ENCODE measurements around the gene NDUFV3. TPM values are rescaled to one million over a fixed set of nuclear protein-coding genes. Genes with fewer than 3 reads are reported as not detected.

The NDUFV3 gene

GRCh38 chr21:42962380-42963007 lies 69.4 kb downstream of the NDUFV3 start:
- Histone ChIP-seq H2BK12ac (ENCODE audit: low read length) (no peak overlapping the region), H2BK5ac (ENCODE audit: low read length) (no peak overlapping the region), H3K4me1 (ENCODE audit: control insufficient read depth in 2 of 2, insufficient read depth in 1 of 2, low read depth in 1 of 2, low read length in 2 of 2) (peaks cover 0 to 2% of the 10 kb centered on the region in 2 donors), H3K9me3 (replicated peaks in 1 of 2; ENCODE audit: control insufficient read depth in 2 of 2, insufficient read depth in 1 of 2, low read depth in 1 of 2, low read length in 2 of 2) (peaks cover 0 to 2% of the 10 kb centered on the region in 2 donors), H3K27ac (replicated peaks; ENCODE audit: low read length) (no peak overlapping the region), H2BK120ac (ENCODE audit: low read depth, low read length) (no peak overlapping the region), H3K4me2 (ENCODE audit: insufficient read depth, low read length, poor library complexity, severe bottlenecking) (no peak overlapping the region), H3K79me1 (ENCODE audit: low read depth, low read length) (no peaks in the 10 kb centered on the region), H4K91ac (ENCODE audit: low read depth, low read length, poor library complexity) (no peak overlapping the region), H3K4me3 (ENCODE audit: low read length in 2 of 2) (no peak overlapping the region), H3K36me3 (replicated peaks in 1 of 2; ENCODE audit: control insufficient read depth in 2 of 2, insufficient read depth in 2 of 2, low read length in 2 of 2) (no peaks in the 10 kb centered on the region), H3K9ac (ENCODE audit: low read depth, low read length, poor library complexity) (no peak overlapping the region), H3K27me3 (ENCODE audit: control insufficient read depth in 3 of 3, insufficient read depth in 3 of 3, low read depth in 1 of 3, low read length in 3 of 3) (no peaks in the 10 kb centered on the region), H4K8ac (ENCODE audit: low read depth, low read length) (no peak overlapping the region), H3K18ac (ENCODE audit: low read length) (no peak overlapping the region), H2AK5ac (ENCODE audit: low read depth, low read length) (no peak overlapping the region), H2BK15ac (ENCODE audit: low read length) (no peak overlapping the region), H3K14ac (ENCODE audit: low read length) (no peak overlapping the region), H2AFZ (ENCODE audit: low read length) (no peak overlapping the region), H3K23ac (ENCODE audit: low read depth, low read length, poor library complexity) (no peak overlapping the region), H3K4ac (ENCODE audit: low read length) (no peak overlapping the region)
- no peak for DNase-seq (ENCODE audit: low spot score)
- WGBS, 2 donors (ENCODE audit: extremely low coverage in 2 of 2, insufficient read length in 2 of 2, insufficient replicate concordance in 1 of 2): no CpG with 5 or more reads among the region's 6 CpGs

Small RNA genes lying within 50 kb of the gene (small RNA-seq; reads per million reads assigned to genes)
- not detected for gene MIR5692B (ENCODE audit: insufficient read depth)
